Stimulated activated CD4-positive, alpha-beta T cell treated with anti-CD3 and anti-CD28 coated beads, Interleukin-4, amount 100 ng/mL, for 48 hours (primary cell): Measurements from ENCODE around the gene UNCX.

Experiments used
- DNase-seq, 2 donors: peaks; one replicate each; pipeline ENCODE4 v3.0.0-alpha.2; 2020; ENCODE audit warnings: low read depth in 2 of 2

The UNCX gene

DNA sequence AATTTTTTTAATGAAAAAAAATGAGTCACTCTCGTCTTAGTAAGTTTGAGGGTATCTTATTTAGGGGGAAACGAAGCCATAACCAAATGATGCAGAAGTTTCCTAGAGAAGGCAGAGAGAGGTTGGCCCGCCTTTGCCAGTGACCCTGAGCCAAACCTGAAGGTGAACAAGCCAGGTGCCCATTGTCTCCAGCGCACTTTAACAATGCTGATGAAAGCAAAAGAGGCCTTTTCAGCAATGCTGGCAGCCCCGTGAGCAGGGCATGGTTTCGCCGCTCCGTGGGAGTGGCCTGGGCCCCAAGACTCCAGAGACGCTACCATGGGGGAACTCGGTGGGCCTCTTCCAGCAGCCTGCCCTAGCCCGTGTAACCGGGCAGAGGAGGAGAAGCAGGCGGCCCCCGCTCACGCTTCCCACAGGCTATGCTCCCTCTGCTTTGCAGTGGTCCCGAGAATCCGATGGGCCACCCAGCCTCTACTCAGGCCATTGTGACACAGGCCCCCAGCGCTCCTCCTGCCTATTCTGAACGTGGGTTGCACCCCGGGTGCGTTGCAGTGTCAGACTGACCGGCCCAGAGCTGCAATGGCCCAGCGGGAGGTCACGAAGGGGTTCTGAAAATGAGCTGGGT, 14.0 kb upstream of the UNCX start:
- DNase-seq: no peak

DNA sequence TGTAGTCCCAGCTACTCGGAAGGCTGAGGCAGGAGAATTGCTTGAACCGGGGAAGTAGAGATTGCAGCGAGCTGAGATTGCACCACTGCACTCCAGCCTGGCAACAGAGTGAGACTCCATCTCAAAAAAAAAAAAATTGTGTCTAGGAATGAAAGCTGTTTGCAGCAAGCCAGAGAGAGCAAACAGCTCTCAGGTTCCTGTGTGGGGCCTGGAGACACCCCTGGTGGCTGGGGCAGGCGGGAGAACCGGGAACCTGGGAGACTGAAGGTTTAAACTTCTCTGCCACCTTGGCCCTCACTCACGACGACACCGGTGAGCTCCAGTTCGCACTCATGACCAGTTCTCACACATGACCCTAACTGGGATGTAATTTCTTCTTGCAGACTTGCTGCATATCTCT, 13.2 kb upstream of the UNCX start:
- no peak for DNase-seq

DNA sequence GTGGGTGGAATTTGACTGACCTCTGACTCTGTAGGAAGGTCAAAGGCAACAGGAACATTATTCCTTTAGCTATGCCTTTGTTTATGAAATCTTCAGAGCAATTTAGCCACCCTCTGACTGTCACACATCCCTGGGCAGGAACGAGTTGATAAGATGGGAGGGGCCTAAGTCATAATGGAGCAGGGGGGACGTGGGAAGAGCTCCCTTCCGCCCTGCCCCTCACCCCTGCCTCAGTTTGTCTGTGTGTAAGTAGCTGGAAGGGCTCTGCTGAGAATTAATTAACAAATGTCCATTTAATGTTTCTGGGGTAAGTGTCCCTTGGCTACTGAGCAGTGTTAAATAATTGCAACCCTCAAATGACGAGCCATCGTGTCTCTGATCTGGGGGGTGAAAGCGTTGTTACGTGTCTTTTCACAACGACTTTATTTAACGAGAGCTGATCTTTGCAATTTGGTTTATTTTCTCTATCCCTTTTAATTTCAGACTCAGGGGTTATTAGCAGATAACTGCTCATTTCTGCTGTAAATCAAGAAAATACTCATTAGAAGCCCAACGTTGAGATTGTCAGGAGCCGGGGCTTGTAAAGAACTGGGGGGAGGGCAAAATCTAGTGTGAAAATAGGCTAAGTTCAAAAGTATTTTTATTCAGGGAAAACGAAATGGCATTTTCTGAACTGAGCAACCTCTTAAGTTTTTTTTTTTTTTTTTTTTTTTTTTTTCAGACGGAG, 12.5 kb upstream of the UNCX start:
- DNase-seq: no peak

DNA sequence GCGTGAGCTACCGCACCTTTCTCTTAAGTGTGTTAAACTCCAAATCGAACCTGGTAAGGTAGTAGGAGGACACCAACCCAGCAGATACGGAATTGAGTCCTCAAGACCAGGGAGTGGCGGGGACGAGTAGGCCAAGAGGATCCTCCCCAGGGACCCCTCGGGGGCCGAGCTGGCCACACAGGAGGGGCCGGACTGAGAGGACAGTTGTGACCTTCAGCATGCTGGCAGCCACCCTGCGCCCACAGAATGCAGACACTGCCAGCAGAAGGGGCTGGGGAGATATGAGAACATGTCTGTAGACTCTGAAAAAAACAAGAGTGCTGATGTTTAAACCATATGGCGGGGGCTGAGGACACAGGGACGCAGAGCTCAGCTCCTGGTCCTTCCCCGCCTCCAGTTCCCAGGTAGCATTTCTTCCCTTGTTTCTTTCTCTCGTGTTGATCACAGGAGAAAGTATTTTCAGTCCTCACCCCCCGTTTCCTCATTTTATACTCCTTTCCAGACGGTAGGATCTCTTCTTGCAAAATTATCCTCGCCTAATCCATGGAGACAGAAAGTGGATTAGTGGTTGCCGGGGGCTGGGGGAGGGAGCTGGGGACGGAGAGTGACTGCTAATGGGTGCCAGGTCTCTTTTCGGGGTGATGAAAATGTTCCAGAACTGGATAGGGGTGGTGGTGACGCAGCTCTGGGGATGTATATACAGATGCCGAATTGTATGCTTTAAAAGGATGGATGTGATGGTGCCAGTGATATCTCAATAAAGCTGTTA, 11.5 kb upstream of the UNCX start:
- no peak for DNase-seq

DNA sequence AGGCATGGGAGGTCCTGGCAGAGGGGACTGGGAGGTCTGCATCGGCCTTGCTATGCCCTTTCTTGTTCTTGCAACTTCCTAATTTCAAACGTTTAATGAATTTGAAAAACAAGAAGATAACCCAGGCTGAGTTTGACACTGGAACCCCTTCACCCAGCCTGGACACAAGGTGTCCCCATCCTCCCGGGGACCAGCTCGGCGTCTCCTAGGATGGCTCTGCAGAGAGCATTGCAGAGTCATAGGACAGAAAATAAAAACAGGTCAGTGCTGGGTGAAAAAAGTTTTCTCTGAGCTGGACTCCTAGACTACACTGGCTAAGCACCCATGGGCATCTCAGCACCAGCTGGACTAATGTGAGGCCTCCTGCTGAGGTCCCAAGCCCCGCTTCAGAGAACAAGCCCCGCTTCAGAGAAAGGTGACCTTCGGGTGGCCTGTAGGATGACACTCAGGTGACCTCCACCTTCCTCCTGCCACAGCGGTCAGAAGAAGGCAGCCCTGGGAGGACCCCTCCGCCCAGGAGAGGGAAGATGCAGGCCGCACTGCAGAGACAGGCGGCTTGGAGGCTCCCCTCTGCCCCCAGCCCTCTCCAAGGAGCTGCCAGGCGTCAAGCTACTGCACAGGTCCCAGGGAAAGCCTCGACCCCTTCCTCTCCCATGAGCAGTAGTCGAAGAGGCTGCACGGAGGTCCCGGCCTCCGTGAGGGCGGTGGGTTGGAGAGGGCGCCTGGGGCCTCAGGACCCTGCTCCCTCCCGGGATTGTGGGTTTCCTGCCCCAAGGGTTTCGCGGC, 9.3 kb upstream of the UNCX start:
- DNase-seq: no peak

DNA sequence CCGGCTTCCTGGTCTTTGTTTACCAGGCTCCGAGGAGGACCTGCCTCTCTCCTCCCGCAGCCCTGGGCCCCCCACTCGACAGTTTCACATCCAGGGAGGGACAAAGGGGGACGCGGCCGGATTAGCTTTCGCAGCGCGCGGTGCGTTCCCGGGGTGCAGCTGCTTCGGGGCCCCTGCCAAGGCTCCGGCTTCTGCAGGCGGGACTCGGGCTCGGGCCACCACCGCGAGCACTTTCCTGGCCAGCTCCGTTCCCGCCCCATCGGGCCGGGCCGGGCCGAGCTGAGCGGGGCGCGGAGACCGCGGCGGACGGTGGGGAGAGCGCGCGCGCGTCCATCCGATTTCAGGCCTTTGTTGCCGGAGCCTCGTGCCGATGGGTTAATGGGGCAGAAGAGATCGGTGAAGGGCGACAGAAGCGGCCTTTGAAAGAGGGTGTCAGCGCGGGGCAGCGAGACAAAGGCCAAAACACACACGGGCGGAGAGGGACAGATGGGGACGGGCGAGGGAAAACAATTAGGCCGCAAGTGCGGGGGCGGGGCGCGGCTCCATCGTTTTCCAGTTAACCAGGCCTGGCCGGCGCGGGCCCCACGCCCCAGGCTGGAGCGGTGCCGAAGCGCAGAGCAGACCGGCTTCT, 8.5 kb upstream of the UNCX start:
- no peak for DNase-seq

DNA sequence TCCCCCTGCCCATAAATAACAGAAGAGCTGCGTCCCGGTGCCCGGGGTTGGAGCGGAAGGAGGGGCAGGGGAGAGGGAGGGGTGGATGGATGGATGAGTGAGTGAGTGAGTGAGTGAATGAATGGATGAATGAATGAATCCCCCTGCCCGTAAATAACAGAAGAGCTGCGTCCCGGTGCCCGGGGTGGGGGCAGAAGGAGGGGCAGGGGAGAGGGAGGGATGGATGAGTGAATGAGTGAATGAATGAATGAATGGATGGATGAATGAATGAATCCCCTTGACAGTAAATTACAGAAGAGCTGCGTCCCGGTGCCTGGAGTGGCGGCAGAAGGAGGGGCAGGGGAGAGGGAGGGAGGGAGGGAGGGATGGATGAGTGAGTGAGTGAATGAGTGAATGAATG, 7.6 kb upstream of the UNCX start:
- DNase-seq: no peak

DNA sequence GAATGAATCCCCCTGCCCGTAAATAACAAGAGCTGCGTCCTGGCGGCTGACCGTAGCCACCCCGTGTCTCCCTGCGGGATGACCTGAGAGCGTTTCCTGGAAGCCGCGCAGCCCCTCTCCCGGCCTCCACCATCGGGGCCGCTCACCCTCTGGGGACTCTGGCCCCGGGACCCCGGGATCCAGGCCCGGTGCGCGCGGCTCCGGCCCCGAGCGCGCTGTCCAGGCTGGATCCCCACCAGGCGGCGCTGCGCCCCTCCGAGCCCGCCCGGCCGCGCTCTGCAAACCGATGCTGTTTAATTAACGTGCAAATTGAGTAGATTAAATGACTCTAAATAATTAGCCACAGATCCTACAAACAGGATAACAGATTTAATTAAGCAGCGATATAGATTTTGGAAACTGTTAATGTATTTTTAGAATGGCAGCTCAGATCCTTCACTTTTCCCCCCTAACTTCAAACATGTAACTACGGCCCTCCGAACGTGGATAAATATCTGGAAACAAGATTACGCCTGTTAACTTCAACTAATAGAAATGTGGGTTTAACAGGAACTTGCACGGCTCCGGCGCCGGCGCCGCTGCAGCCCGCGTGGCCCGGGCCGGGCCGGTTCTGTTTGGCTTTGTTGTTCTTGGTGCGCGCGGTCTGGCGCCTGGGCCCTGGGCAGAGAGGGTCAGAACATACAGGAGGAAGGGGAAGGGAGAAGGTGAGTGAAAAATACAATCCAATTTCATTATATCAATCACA, 7.1 kb upstream of the UNCX start:
- no peak for DNase-seq

DNA sequence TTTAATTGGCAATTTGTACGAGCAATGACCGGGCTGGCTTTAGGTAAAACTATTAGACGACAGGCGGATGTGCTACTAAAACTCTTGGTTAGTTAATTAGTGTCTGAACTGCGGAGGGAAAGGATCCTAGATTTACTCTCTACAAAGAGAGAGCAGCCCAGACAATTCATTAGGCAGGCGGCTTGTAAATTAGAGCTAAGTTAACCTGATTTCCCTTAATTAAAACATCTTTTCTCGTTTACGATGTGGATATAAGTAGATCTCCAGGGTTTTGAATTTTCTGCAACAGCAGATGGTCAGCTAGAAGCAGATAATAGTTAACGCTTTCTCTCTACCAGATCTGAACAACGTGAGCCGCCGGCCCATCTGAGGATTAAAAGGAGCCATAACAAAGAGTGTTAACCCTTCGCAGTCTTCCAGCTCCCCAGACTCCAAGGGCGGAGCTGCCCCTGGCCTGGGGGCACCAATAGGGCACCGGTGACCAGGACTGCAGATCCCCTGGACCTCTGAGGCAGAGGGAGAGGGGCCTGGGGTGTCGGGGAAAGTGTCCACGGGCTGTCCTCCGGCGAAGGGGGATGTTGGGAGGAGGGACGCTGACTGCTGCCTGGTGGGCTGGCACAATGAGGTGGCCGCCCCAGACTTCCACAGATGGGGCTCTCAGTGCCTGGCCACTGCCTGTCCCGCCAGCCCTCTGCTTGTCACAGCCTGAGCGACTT, 6.3 kb upstream of the UNCX start:
- no peak for DNase-seq

DNA sequence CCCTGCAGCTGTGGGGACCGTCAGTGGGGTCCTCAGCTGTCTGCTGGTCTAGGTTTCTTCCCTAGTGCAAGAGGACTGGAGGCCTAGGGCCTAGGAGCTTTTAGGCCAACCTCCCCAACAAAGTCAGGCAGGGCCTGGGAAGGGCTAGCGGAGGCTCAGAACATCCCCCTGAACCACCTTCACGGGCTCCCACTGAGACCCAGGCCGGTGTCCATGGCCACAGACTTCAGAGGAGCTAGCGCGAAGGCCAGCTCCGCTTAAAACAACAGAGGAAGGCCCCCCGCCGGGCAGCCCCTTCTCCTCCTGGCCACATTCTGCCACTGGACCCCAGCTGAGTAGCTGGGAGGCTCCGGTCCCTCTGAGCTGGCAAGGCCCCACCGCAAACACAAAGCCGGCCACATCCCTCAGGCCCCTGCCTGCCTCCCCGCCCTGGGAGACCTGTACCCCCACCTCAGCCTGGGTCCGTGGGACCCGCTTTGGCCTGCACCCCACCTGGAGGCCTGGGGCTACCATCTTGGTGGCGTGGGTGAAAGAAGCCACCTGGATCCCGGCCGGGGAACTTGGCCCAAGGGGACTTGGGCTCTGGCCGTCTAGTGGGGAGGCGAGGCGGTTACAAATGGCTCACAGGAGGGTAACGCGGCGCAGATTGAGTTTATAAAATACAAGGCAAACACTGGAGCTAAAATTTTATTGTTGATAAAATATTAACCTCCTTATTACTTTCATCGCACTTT, 5.4 kb upstream of the UNCX start:
- DNase-seq: no peak

DNA sequence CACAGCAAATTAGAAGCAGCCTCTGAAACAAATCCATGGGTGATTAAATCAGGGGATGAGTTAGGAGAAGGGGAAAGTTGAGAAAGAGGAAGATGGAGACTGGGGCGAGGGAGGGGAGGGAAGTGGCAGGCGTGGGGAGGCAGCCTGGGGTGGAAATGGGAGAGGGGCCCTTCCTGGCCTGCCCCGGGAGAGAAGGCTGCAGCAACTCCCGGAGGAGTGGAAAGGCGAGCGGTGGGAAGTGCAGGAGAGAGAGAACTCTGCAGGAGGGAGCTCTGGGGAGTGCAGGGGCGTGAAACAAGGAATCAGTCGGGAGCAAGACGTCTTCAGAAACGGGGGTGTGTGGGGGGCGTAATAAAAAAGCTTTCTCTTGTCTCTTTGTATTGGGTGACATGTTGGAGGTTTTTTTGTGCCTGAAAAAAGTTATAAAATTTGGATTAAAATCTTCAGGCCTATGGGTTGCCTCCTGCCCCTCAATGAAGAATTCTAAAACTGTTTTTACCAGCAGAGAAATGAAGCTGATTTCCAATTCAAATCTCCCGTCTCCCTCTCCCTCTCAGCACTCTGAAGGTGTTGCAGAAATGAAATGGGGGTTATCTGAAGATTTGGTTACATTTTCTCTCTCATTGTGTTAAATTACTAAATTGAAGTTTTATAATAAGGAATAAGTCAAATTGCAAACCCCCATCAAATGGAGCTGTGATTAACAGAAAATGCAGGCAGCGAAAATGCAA, 4.7 kb upstream of the UNCX start:
- no peak for DNase-seq

DNA sequence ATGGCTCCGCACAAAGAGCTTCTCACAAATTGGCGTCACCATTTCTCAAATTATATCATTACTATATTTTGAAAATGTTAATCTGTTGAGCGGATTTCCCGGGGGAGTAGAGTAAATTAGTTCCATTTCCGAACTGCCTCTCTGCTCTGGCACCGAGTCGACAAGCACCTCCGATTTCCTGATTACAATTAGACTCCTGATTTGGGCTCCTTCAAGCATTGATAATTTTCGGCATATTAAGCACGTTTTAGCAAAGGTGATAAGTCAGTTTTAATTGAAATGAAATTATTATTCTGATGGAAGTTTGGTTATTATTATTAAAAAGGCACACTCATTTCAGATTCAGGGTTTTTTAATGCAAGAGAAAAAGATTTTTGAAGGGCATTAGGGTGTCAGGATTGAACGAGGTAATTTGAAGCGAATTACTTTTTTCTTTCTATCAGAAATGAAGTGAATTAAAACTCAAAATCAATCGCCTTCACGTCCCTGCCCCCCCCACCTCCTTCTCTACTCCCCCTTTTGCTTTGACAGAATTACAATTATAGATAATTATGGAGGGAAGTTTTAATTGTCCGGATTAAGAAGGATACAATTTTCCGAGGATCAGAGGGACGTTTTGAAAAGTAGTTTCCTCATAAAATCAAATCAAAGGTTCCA, 4.0 kb upstream of the UNCX start:
- no peak for DNase-seq

DNA sequence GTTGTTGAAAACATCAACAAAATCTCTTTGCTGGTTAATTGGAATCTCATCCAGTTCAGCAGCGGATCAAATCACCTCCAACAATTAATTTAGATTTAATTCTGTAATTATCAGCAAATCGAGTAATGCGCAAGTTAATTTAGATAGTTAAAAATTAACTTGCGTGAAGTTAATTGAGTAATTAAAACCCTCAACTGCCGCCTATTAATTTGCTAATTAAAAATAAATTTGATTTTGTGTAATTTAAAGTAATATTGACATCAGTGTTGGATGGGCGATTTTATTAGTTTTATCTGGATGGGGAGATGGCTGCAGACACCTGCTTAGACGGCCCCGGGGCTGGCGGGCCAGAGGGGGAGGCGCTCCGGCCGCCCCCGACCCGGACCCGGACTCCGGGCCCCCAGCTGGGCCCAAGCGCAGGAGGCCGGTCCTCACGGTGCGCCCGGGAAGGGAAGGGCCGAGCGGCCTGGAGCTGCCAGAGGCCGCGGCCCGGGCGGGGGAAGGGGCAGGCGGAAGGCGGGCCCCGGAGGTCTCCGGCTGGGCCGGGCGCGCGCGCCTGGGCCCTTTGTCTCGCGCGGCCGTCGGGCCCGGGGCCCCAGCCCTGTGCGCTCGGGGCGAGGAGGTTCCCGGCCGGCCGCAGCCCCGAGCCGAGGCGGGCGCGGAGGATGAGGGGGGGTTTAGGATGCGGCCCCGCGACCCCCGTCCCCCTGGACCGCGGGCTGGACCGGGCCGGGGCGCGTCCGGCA, 3.3 kb upstream of the UNCX start:
- no peak for DNase-seq

DNA sequence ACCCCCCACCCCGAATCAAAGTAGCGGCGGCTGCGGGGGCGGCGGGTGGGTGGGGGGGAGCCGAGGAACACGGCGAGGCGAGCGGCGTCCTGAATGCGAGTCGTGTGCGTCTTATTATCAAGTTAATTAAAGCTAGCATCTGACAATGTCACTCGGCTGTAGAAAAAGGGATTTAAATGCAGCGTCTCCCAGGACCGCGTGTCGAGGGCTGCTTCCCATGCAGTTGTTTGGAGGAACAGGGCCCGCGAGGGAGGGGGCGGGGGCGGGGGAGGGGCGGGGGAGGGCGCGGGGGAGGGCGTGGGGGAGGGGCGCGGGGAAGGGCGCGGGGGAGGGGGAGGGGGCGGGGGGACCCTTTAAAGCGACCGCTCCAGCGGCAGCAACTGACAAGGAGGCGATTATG, 2.7 kb upstream of the UNCX start:
- DNase-seq: no peak

DNA sequence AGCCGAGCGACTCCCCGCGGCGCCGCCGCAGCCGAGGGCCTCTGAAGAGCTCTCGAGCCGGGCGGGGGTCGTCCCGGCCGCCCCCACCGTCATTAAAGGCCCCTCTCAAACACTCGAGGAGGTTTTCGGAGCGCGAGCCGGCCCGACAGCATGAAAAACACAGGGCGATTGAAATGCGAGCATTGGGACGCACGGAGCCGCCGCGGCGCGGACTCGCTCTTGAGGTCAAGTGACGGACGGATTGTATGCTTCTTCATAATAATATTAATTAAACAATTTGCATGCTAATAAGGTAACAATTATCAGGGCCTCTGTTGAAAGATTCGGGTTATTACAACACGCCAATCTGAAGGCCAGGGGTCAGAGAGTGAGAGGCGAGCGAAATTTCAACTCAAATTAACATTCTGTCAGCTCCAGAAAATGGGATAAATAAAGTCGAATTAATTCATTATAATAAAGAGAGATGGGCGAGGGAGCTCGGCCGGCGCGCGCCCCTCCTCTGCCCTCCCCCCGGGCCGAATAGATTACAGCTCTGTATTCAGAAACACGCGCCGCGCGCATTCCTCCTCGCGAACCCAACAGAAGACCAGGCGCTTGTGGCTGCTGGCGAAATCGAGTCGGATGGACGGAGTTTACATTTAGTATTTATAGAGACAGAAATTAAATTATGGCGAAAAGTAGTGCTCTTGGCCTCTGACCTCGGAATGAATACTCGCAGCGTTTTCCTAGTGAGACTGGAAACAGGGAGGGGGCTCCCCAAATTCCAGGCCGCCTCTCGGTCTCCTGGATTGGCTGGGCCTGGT, 2.1 kb upstream of the UNCX start:
- no peak for DNase-seq

DNA sequence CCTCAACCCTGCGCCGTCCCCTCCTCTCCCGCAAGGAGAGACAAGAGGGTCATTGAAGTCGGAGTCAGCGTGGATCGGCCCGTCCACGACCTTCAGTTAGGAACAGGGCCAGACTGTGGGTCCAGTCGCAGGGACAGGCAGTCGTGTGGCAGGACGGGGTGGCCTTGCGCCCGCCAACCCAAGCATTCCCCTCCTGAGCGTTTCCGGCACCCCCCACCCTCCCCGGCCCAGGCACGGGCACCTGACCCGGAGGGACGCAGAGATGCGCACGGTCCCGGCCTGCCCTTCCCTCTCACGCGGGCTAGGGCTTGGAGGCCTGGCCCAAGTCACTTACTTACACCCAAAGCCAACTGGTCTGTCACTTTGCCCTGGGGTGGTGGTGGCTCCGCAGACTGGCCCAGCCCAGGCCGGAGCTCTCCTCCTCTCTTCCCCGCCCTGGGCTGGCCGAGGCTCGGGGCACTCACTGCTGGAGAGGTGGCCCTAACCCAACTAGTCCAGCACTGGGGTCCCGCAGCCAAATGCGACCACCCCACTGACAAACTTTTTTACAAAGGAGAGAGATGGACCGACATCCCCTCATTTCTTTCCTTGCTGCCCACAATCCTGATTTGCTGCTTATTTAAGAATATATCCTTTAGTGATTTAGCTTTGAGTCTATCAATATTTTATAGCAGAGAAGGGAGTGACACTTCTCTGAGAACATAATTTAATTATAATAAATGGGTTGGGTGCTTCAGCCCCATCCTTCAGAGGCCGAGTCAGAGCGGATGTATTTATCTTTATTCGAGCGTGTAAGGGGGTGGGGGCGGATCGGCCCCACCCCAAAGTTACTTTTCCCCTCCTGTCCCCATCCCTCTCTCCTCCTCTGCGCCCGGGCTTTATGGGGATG, 1.2 kb upstream of the UNCX start:
- DNase-seq: no peak
